Measurements from ENCODE around the gene NR0B1. TPM values are rescaled to one million over a fixed set of nuclear protein-coding genes. Genes with fewer than 3 reads are reported as not detected.

Gene NR0B1
- total RNA-seq (0.27 TPM), polyA plus RNA-seq (ENCODE audit: insufficient read depth in 1 of 8, insufficient read length in 8 of 8, low replicate concordance in 1 of 8) (under 1 TPM; 0.07 to 0.51 (median 0.23) TPM)
- long read RNA-seq, donor 1: 0 reads
- long read RNA-seq, donor 2: 0 reads
- long read RNA-seq, donor 3: 0 reads
- long read RNA-seq, donor 4: 0 reads
- long read RNA-seq, donor 5: 0 reads
- long read RNA-seq, donor 6: 0 reads
- long read RNA-seq, donor 7: 0 reads
- long read RNA-seq, donor 8: 0 reads
- long read RNA-seq, donor 9: 0 reads
- long read RNA-seq, donor 10, partial matches to known transcripts: 0 of 1 reads
- long read RNA-seq, donor 10, other reads (novel, unspliced or antisense): 0 of 1 reads
- long read RNA-seq, donor 11, partial matches to known transcripts: 0 of 1 reads
- long read RNA-seq, donor 11, other reads (novel, unspliced or antisense): 0 of 1 reads

DNA sequence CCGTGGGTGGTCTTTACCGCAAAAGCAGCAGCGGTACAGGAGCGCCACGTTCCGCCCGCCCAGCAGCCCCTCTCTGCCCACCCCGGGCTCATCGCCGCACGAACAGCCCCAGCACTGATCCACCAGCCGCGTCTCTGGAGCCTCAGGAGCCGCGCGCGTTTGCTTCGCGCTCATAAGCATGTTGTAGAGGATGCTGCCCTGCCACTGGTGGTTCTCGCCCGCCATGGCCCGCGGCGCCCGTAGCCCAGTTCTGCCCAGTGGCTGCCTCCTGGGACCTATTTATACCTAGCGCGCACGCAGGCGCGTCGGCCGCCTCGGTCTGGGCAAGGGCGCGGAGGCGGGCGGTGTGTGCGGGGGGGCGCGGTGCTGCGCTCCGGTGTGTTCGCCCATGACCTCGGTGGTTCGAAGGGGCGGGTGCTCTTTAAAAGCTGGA, at the start of gene NR0B1:
NR0B1 (minus strand) TSS at position 252 of the 433 bp plus-strand sequence; CDS start at position 225, 27 bp downstream.
- no peak for DNase-seq
- peaks cover 31% of the 10 kb centered on the region for H3K27me3 ChIP-seq (ENCODE audit: control insufficient read depth, insufficient read depth, low read length)
- H3K9me3 ChIP-seq (replicated peaks; ENCODE audit: control insufficient read depth, low read depth, low read length): no peaks in the 10 kb centered on the region
- H3K36me3 ChIP-seq (ENCODE audit: control insufficient read depth, insufficient read depth, low read length): no peaks in the 10 kb centered on the region
- peaks cover 7% of the 10 kb centered on the region for H3K4me1 ChIP-seq (ENCODE audit: control insufficient read depth, insufficient read depth, low read length)
- no peak within 1 kb of the TSS for H3K27ac ChIP-seq (ENCODE audit: low read length)
- H3K4me3 ChIP-seq (ENCODE audit: low read length): peak within 1 kb of the TSS; percentile 16
- 27% methylated on average over 42 of the region's 46 CpGs for WGBS (ENCODE audit: insufficient coverage)

DNA sequence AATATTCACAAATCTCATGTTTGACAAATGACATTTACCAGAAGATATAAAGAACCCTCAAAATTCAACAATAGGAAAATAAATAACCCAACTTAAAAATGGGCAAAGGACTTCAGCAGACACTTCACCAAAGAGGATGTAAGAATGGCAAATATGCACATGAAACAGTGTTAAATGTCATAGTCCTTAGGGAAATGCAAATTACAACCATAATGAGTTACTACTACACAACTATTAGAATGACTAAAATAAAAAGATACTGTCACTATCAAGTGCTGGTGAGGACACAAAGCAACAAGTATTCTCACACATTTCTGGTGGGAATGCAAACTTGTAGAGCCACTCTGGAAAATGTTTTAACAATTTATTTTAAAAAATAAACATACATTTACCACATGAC, 40.8 kb upstream of the NR0B1 start:
- Histone ChIP-seq H3K36me3 (ENCODE audit: control insufficient read depth, insufficient read depth, low read length) (no peaks in the 10 kb centered on the region), H3K9me3 (replicated peaks; ENCODE audit: control insufficient read depth, low read depth, low read length) (no peaks in the 10 kb centered on the region), H3K27me3 (ENCODE audit: control insufficient read depth, insufficient read depth, low read length) (no peaks in the 10 kb centered on the region), H3K4me1 (ENCODE audit: control insufficient read depth, insufficient read depth, low read length) (no peaks in the 10 kb centered on the region), H3K27ac (ENCODE audit: low read length) (no peak overlapping the region), H3K4me3 (ENCODE audit: low read length) (no peak overlapping the region)
- DNase-seq: no peak

GRCh38 chrX:30343206-30343605, 34.0 kb upstream of the NR0B1 start:
- DNase-seq: no peak
- Histone ChIP-seq H3K27ac (ENCODE audit: low read length) (no peak overlapping the region), H3K4me1 (ENCODE audit: control insufficient read depth, insufficient read depth, low read length) (no peaks in the 10 kb centered on the region), H3K36me3 (ENCODE audit: control insufficient read depth, insufficient read depth, low read length) (no peaks in the 10 kb centered on the region), H3K27me3 (ENCODE audit: control insufficient read depth, insufficient read depth, low read length) (no peaks in the 10 kb centered on the region), H3K4me3 (ENCODE audit: low read length) (no peak overlapping the region), H3K9me3 (replicated peaks; ENCODE audit: control insufficient read depth, low read depth, low read length) (no peaks in the 10 kb centered on the region)
- WGBS (ENCODE audit: insufficient coverage): 50% methylated on average over 2 of the region's 4 CpGs

DNA sequence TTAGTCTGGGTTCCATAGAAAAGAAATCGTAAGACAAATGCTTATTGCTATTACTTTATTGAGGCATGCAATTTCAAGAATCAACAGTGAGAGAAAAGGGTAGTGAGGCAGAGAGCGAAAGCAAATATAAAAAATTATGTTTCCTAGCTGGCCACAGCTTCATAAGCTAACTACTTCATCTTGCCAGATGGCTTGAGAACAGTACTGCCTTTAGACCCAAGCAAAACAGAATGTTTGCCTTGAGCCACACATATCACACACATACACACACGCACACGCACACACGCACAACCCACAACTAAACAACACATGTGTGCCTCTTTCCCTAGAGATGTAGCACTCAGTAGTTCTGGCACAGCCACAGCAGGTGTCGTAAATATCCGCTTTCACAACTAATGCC, 31.6 kb upstream of the NR0B1 start:
- Histone ChIP-seq H3K9me3 (replicated peaks; ENCODE audit: control insufficient read depth, low read depth, low read length) (no peaks in the 10 kb centered on the region), H3K36me3 (ENCODE audit: control insufficient read depth, insufficient read depth, low read length) (no peaks in the 10 kb centered on the region), H3K4me3 (ENCODE audit: low read length) (no peak overlapping the region), H3K27ac (ENCODE audit: low read length) (no peak overlapping the region), H3K4me1 (ENCODE audit: control insufficient read depth, insufficient read depth, low read length) (no peaks in the 10 kb centered on the region), H3K27me3 (ENCODE audit: control insufficient read depth, insufficient read depth, low read length) (no peaks in the 10 kb centered on the region)
- no peak for DNase-seq
- WGBS (ENCODE audit: insufficient coverage): 89% methylated on average over 3 of the region's 7 CpGs

GRCh38 chrX:30327762-30328161, 18.6 kb upstream of the NR0B1 start:
- Histone ChIP-seq H3K4me1 (ENCODE audit: control insufficient read depth, insufficient read depth, low read length) (no peaks in the 10 kb centered on the region), H3K27me3 (ENCODE audit: control insufficient read depth, insufficient read depth, low read length) (no peaks in the 10 kb centered on the region), H3K36me3 (ENCODE audit: control insufficient read depth, insufficient read depth, low read length) (no peaks in the 10 kb centered on the region), H3K9me3 (replicated peaks; ENCODE audit: control insufficient read depth, low read depth, low read length) (no peaks in the 10 kb centered on the region), H3K4me3 (ENCODE audit: low read length) (no peak overlapping the region), H3K27ac (ENCODE audit: low read length) (no peak overlapping the region)
- WGBS (ENCODE audit: insufficient coverage): 60% methylated on average over 1 of the region's 4 CpGs
- no peak for DNase-seq

DNA sequence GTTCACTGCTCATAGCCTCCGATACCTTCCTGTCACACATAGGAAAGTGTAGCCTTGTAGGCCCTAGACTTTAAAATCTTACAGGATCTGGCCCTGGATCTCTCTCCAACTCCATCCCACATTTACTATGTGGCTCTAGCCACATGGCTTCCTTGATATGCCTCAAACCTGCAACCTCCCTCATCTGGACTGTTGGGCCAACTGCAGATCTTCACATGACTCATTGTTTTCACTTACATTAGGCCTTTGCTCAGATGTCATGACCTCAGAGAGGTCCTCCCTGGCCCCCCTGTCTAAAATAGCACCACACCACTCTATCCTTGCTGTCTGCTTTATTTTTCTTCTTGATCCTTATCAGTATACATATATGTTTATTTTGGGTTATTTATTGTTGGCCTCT, 8.1 kb upstream of the NR0B1 start:
- DNase-seq: no peak
- Histone ChIP-seq H3K4me1 (ENCODE audit: control insufficient read depth, insufficient read depth, low read length) (no peaks in the 10 kb centered on the region), H3K9me3 (replicated peaks; ENCODE audit: control insufficient read depth, low read depth, low read length) (no peaks in the 10 kb centered on the region), H3K36me3 (ENCODE audit: control insufficient read depth, insufficient read depth, low read length) (no peaks in the 10 kb centered on the region), H3K4me3 (ENCODE audit: low read length) (no peak overlapping the region), H3K27ac (ENCODE audit: low read length) (no peak overlapping the region), H3K27me3 (ENCODE audit: control insufficient read depth, insufficient read depth, low read length) (peaks cover 3% of the 10 kb centered on the region)
- no CpG with 5 or more reads among the region's 1 CpG for WGBS (ENCODE audit: insufficient coverage)

GRCh38 chrX:30313322-30313721, 4.1 kb upstream of the NR0B1 start:
- 83% methylated on average over 2 of the region's 3 CpGs for WGBS (ENCODE audit: insufficient coverage)
- Histone ChIP-seq H3K36me3 (ENCODE audit: control insufficient read depth, insufficient read depth, low read length) (no peaks in the 10 kb centered on the region), H3K27me3 (ENCODE audit: control insufficient read depth, insufficient read depth, low read length) (peaks cover 21% of the 10 kb centered on the region), H3K4me1 (ENCODE audit: control insufficient read depth, insufficient read depth, low read length) (peaks cover 4% of the 10 kb centered on the region), H3K4me3 (ENCODE audit: low read length) (no peak overlapping the region), H3K9me3 (replicated peaks; ENCODE audit: control insufficient read depth, low read depth, low read length) (no peaks in the 10 kb centered on the region), H3K27ac (ENCODE audit: low read length) (no peak overlapping the region)
- peak; percentile 11 for DNase-seq

- Histone ChIP-seq H3K36me3 (ENCODE audit: control insufficient read depth, insufficient read depth, low read length) (no peaks in the 10 kb centered on the region), H3K4me1 (ENCODE audit: control insufficient read depth, insufficient read depth, low read length) (peaks cover 7% of the 10 kb centered on the region), H3K27me3 (ENCODE audit: control insufficient read depth, insufficient read depth, low read length) (peaks cover 26% of the 10 kb centered on the region), H3K4me3 (ENCODE audit: low read length) (no peak overlapping the region), H3K27ac (ENCODE audit: low read length) (no peak overlapping the region), H3K9me3 (replicated peaks; ENCODE audit: control insufficient read depth, low read depth, low read length) (no peaks in the 10 kb centered on the region)
- no peak for DNase-seq
- WGBS (ENCODE audit: insufficient coverage): 82% methylated on average over 4 of the region's 5 CpGs
Measured at GRCh38 chrX:30312858-30313257, 3.7 kb upstream of the NR0B1 start.

GRCh38 chrX:30310429-30311206, 1.4 kb upstream of the NR0B1 start:
- no peak for DNase-seq
- H3K36me3 ChIP-seq (ENCODE audit: control insufficient read depth, insufficient read depth, low read length): no peaks in the 10 kb centered on the region
- H3K4me3 ChIP-seq (ENCODE audit: low read length): no peak overlapping the region
- peaks cover 7% of the 10 kb centered on the region for H3K4me1 ChIP-seq (ENCODE audit: control insufficient read depth, insufficient read depth, low read length)
- H3K9me3 ChIP-seq (replicated peaks; ENCODE audit: control insufficient read depth, low read depth, low read length): no peaks in the 10 kb centered on the region
- 83% methylated on average over 1 of the region's 5 CpGs for WGBS (ENCODE audit: insufficient coverage)
- no peak overlapping the region for H3K27ac ChIP-seq (ENCODE audit: low read length)
- peaks cover 31% of the 10 kb centered on the region for H3K27me3 ChIP-seq (ENCODE audit: control insufficient read depth, insufficient read depth, low read length)

All from muscle of leg (tissue), 16 donors.